GM21825 (cell line): Measurements from ENCODE around the gene SLIT3.

Experiments used
- ATAC-seq: cut with Tn5 transposase; IDR thresholded peaks from one replicate; pipeline ENCODE4 v1.9.1; 2021; ENCODE audit warnings: mild to moderate bottlenecking, moderate library complexity; ENCODE audit not compliant: unreplicated experiment

Gene SLIT3

GRCh38 chr5:169299663-169300467 is 1.1 kb downstream of the SLIT3 start:
- no peak for ATAC-seq

GRCh38 chr5:169299191-169299662 is 1.7 kb downstream of the SLIT3 start:
- no peak for ATAC-seq

- ATAC-seq, result no peak
These were observed 2.7 kb downstream of the SLIT3 start for GRCh38 chr5:169298193-169298592.

GRCh38 chr5:169296419-169297143 is 4.4 kb downstream of the SLIT3 start:
- ATAC-seq, result no peak

GRCh38 chr5:169295306-169295705 is 5.6 kb downstream of the SLIT3 start:
- ATAC-seq, result no peak

- ATAC-seq, result no peak
These were observed 6.3 kb downstream of the SLIT3 start for GRCh38 chr5:169294621-169295020.

- ATAC-seq, result no peak
These were observed 9.1 kb downstream of the SLIT3 start for GRCh38 chr5:169291877-169292276.

- no peak for ATAC-seq
These were observed 10.0 kb downstream of the SLIT3 start for GRCh38 chr5:169290895-169291294.

GRCh38 chr5:169289520-169289919 is 11.4 kb downstream of the SLIT3 start:
- ATAC-seq, result no peak

- ATAC-seq, result no peak
These were observed 12.6 kb downstream of the SLIT3 start for GRCh38 chr5:169288066-169288930.

GRCh38 chr5:169287529-169287928 is 13.4 kb downstream of the SLIT3 start:
- no peak for ATAC-seq

- ATAC-seq, result no peak
These were observed 14.2 kb downstream of the SLIT3 start for GRCh38 chr5:169286572-169287300.

- ATAC-seq, result no peak
These were observed 17.1 kb downstream of the SLIT3 start for GRCh38 chr5:169283887-169284286.

GRCh38 chr5:169281625-169282024 is 19.3 kb downstream of the SLIT3 start:
- no peak for ATAC-seq

GRCh38 chr5:169280696-169281095 is 20.2 kb downstream of the SLIT3 start:
- ATAC-seq, result no peak

- ATAC-seq, result no peak
These were observed 20.7 kb downstream of the SLIT3 start for GRCh38 chr5:169280286-169280685.

GRCh38 chr5:169279125-169279524 is 21.8 kb downstream of the SLIT3 start:
- no peak for ATAC-seq

- no peak for ATAC-seq
These were observed 27.1 kb downstream of the SLIT3 start for GRCh38 chr5:169273881-169274280.

- no peak for ATAC-seq
These were observed 27.5 kb downstream of the SLIT3 start for GRCh38 chr5:169273451-169273850.

GRCh38 chr5:169272731-169273427 is 28.1 kb downstream of the SLIT3 start:
- ATAC-seq, result no peak
